Measurements from ENCODE around the gene IGSF21.

GRCh38 chr1:18279351-18280074 is 171.9 kb downstream of the IGSF21 start:
- TF ChIP-seq CTCF (IDR thresholded peaks at IDR 0.05) = no peak
- no peak for TF ChIP-seq YY1 (IDR thresholded peaks at IDR 0.05; ENCODE audit: low read depth)
- TF ChIP-seq RCOR1 (IDR thresholded peaks at IDR 0.05; ENCODE audit: low read length) = no peak
- no peak for TF ChIP-seq SMC3 (IDR thresholded peaks at IDR 0.05; ENCODE audit: low read depth, low read length)
- TF ChIP-seq EZH2phosphoT487 (IDR thresholded peaks at IDR 0.05; ENCODE audit: borderline replicate concordance, low read depth) = no peak
- TF ChIP-seq MAX (IDR thresholded peaks at IDR 0.05; ENCODE audit: low read depth) = no peak
- TF ChIP-seq CHD2 (IDR thresholded peaks at IDR 0.05; ENCODE audit: low read length, partially characterized antibody) = no peak
- TF ChIP-seq EP300 (IDR thresholded peaks at IDR 0.05; ENCODE audit: borderline replicate concordance in 1 of 2, low read depth in 1 of 2, low read length in 1 of 2) = no peak
- no peak for TF ChIP-seq RAD21 (IDR thresholded peaks at IDR 0.05; ENCODE audit: low read length)
